H9 (cell line): Measurements from ENCODE around the gene GPR108. TPM values are rescaled to one million over a fixed set of nuclear protein-coding genes. Genes with fewer than 3 reads are reported as not detected.

Experiments
- DNase-seq: peaks from one replicate; pipeline ENCODE4 v3.0.0-alpha.2; 2017
- H2AFZ ChIP-seq: one replicate; pipeline ENCODE4 v1.6.1; 2013; ENCODE audit warnings: mild to moderate bottlenecking, low read length, control low read depth, moderate library complexity
- H2AK5ac ChIP-seq: 2 replicates; pipeline ENCODE4 v1.6.1; 2013; ENCODE audit warnings: low read length, control low read depth, mixed read lengths; ENCODE audit not compliant: insufficient read length
- H2BK120ac ChIP-seq: one replicate; pipeline ENCODE4 v1.6.1; 2013; ENCODE audit warnings: low read depth, mild to moderate bottlenecking, low read length, control low read depth, inconsistent platforms; ENCODE audit not compliant: poor library complexity, severe bottlenecking
- H2BK12ac ChIP-seq: 2 replicates; pipeline ENCODE4 v1.6.1; 2013; ENCODE audit warnings: low read length, control low read depth, mixed read lengths, low read depth; ENCODE audit not compliant: insufficient read length
- H2BK15ac ChIP-seq: 2 replicates; pipeline ENCODE4 v1.6.1; 2013; ENCODE audit warnings: low read depth, low read length, control low read depth
- H2BK20ac ChIP-seq: one replicate; pipeline ENCODE4 v1.6.1; 2013; ENCODE audit warnings: low read depth, mild to moderate bottlenecking, low read length, control low read depth, inconsistent platforms; ENCODE audit not compliant: poor library complexity, severe bottlenecking
- H2BK5ac ChIP-seq: 2 replicates; pipeline ENCODE4 v1.6.1; 2013; ENCODE audit warnings: low read length, control low read depth, mixed read lengths; ENCODE audit not compliant: insufficient read length
- H3K14ac ChIP-seq: 2 replicates; pipeline ENCODE4 v1.6.1; 2013; ENCODE audit warnings: low read length, control low read depth; ENCODE audit not compliant: insufficient read depth
- H3K18ac ChIP-seq: 2 replicates; pipeline ENCODE4 v1.6.1; 2013; ENCODE audit warnings: low read depth, mild to moderate bottlenecking, mixed read lengths, low read length, control low read depth; ENCODE audit not compliant: insufficient read length
- H3K23ac ChIP-seq: 2 replicates; pipeline ENCODE4 v1.6.1; 2013; ENCODE audit warnings: low read length, control low read depth, mixed read lengths, low read depth; ENCODE audit not compliant: insufficient read length
- H3K23me2 ChIP-seq: 2 replicates; pipeline ENCODE4 v1.6.1; 2013; ENCODE audit warnings: low read depth, mild to moderate bottlenecking, mixed read lengths, low read length, control low read depth; ENCODE audit not compliant: insufficient read length, poor library complexity, severe bottlenecking
- H3K27ac ChIP-seq: 2 replicates; pipeline ENCODE4 v1.5.1; 2013; ENCODE audit warnings: low read length, control low read depth, mixed read lengths, low read depth; ENCODE audit not compliant: insufficient read length
- H3K27me3 ChIP-seq: 2 replicates; pipeline ENCODE4 v1.6.1; 2013; ENCODE audit warnings: low read length, control low read depth, inconsistent platforms; ENCODE audit not compliant: insufficient read depth
- H3K4ac ChIP-seq: 2 replicates; pipeline ENCODE4 v1.6.1; 2013; ENCODE audit warnings: low read depth, mild to moderate bottlenecking, control low read depth, inconsistent platforms, low read length, moderate library complexity
- H3K4me1 ChIP-seq: 2 replicates; pipeline ENCODE4 v1.6.1; 2013; ENCODE audit warnings: low read length, control low read depth, inconsistent platforms; ENCODE audit not compliant: insufficient read depth
- H3K4me2 ChIP-seq: 2 replicates; pipeline ENCODE4 v1.6.1; 2013; ENCODE audit warnings: low read length, control low read depth, mixed read lengths; ENCODE audit not compliant: insufficient read length, insufficient read depth
- H3K56ac ChIP-seq: 2 replicates; pipeline ENCODE4 v1.6.1; 2013; ENCODE audit warnings: low read depth, mild to moderate bottlenecking, mixed read lengths, low read length, control low read depth; ENCODE audit not compliant: insufficient read length
- H3K79me1 ChIP-seq: 2 replicates; pipeline ENCODE4 v1.6.1; 2013; ENCODE audit warnings: low read depth, mild to moderate bottlenecking, moderate library complexity, low read length, control low read depth, inconsistent platforms; ENCODE audit not compliant: insufficient read depth, poor library complexity, severe bottlenecking
- H3K79me2 ChIP-seq: 2 replicates; pipeline ENCODE4 v1.6.1; 2013; ENCODE audit warnings: low read length, control low read depth, inconsistent platforms; ENCODE audit not compliant: insufficient read depth
- H3K9ac ChIP-seq: 2 replicates; pipeline ENCODE4 v1.6.1; 2013; ENCODE audit warnings: low read length, control low read depth, mixed read lengths; ENCODE audit not compliant: insufficient read length; ENCODE audit errors: extremely low read depth
- H3K9me3 ChIP-seq: one replicate; pipeline ENCODE4 v1.6.1; 2013; ENCODE audit warnings: low read depth, low read length, inconsistent platforms; ENCODE audit not compliant: control insufficient read depth
- H3T11ph ChIP-seq: one replicate; pipeline ENCODE4 v1.6.1; 2013; ENCODE audit warnings: mild to moderate bottlenecking, low read length, control low read depth, inconsistent platforms
- H4K20me1 ChIP-seq: one replicate; pipeline ENCODE4 v1.6.1; 2013; ENCODE audit not compliant: control insufficient read depth, insufficient read length, insufficient read depth
- H4K5ac ChIP-seq: 2 replicates; pipeline ENCODE4 v1.6.1; 2013; ENCODE audit warnings: low read depth, mild to moderate bottlenecking, mixed read lengths, low read length, control low read depth; ENCODE audit not compliant: insufficient read length
- H4K8ac ChIP-seq: replicated peaks from 2 replicates; pipeline ENCODE4 v1.6.1; 2013; ENCODE audit warnings: low read length, control low read depth, mixed read lengths, low read depth; ENCODE audit not compliant: insufficient read length
- H4K91ac ChIP-seq: 2 replicates; pipeline ENCODE4 v1.6.1; 2013; ENCODE audit warnings: low read depth, mild to moderate bottlenecking, moderate library complexity, mixed read lengths, low read length, control low read depth; ENCODE audit not compliant: insufficient read length
- H3K27ac Mint-ChIP-seq, 3 experiments: 2 replicates in 2 of 3; 3 replicates in 1 of 3; pipeline ENCODE4 v1.8.0; 2020 to 2021; ENCODE audit warnings: mixed read lengths in 3 of 3, mild to moderate bottlenecking in 1 of 3, moderate library complexity in 1 of 3
- H3K27me3 Mint-ChIP-seq: 2 replicates; pipeline ENCODE4 v1.8.0; 2021; ENCODE audit warnings: low read depth, mild to moderate bottlenecking, moderate library complexity, mixed read lengths
- H3K36me3 Mint-ChIP-seq, 3 experiments: 2 replicates in 2 of 3; 3 replicates in 1 of 3; pipeline ENCODE4 v1.8.0; 2020 to 2021; ENCODE audit warnings: low read depth in 3 of 3, mixed read lengths in 3 of 3; ENCODE audit not compliant: insufficient read depth in 1 of 3
- H3K4me1 Mint-ChIP-seq, 2 experiments: 2 replicates each; pipeline ENCODE4 v1.8.0; 2020; ENCODE audit warnings: mixed read lengths in 2 of 2
- H3K4me3 Mint-ChIP-seq, 2 experiments: 2 replicates in 1 of 2; 3 replicates in 1 of 2; pipeline ENCODE4 v1.8.0; 2020 to 2021; ENCODE audit warnings: mild to moderate bottlenecking in 2 of 2, mixed read lengths in 2 of 2, moderate library complexity in 1 of 2
- H3K9me3 Mint-ChIP-seq, 2 experiments: 2 replicates in 1 of 2; 3 replicates in 1 of 2; pipeline ENCODE4 v1.8.0; 2020; ENCODE audit warnings: mild to moderate bottlenecking in 2 of 2, mixed read lengths in 2 of 2, moderate library complexity in 1 of 2
- CTCF ChIP-seq: fragments of 200-600 bp; sonication (generic); conservative IDR thresholded peaks from 3 replicates; pipeline ENCODE4 v1.8.0; 2021; ENCODE audit warnings: antibody characterized with exemption, mild to moderate bottlenecking
- whole genome bisulfite sequencing: extraction: QIAGEN DNeasy Blood & Tissue Kit; methylation state at CpG from one replicate; pipeline ENCODE4 v1.1.7; 2013; ENCODE audit warnings: missing lambda C conversion rate, low lambda C conversion rate, mixed read lengths; ENCODE audit not compliant: insufficient read length; ENCODE audit errors: extremely low coverage; 5-methylcytosine and 5-hydroxymethylcytosine counted together
- total RNA-seq: library from RNA; stranded (reverse); gene quantifications from 2 replicates; pipeline ENCODE4 v1.2.1, GENCODE V29; 2021

GPR108 gene
- total RNA-seq, 1 experiment from 2014 or later = 38.2 TPM

DNA sequence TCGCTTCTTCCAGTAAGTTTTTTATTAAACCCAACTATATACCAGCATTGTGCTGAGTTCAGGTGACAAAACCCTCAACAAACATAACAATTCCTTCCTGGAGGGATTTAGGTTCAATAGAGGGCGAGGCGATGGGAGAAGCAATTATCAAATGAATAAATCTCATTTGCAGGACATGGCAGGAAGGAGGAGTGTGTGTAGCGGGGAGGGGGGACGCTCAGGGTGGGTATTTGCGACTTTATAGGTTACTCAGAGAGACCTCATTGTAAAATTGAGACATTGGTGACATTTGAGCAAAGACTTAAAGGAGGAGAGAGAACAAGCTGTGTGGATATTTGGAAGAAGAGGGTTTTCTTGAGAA, 20.8 kb downstream of the GPR108 start:
- Histone ChIP-seq H3K4ac (no peak overlapping the region), H3K79me2 (no peaks in the 10 kb centered on the region), H3K9ac (no peak overlapping the region), H3K9me3 (no peaks in the 10 kb centered on the region), H2BK5ac (no peak overlapping the region), H3T11ph (no peak overlapping the region), H3K23me2 (no peaks in the 10 kb centered on the region), H3K14ac (no peak overlapping the region), H2BK12ac (no peak overlapping the region), H3K79me1 (no peaks in the 10 kb centered on the region), H3K18ac (no peak overlapping the region), H3K23ac (no peak overlapping the region), H2AFZ (no peak overlapping the region), H3K4me2 (no peak overlapping the region), H4K91ac (no peak overlapping the region), H2BK15ac (no peak overlapping the region), H4K8ac (no peak overlapping the region), H3K27me3 (no peaks in the 10 kb centered on the region), H2BK120ac (no peak overlapping the region), H4K20me1 (no peaks in the 10 kb centered on the region), H2AK5ac (no peak overlapping the region), H3K4me1 (no peaks in the 10 kb centered on the region; the same call in 1 of the 2 replicates), H3K56ac (no peak overlapping the region), H3K27ac (no peak overlapping the region), H4K5ac (no peak overlapping the region), H2BK20ac (no peak overlapping the region)
- peaks cover 0 to 28% of the 10 kb centered on the region in 2 experiments for H3K4me1 Mint-ChIP-seq
- peaks cover 7 to 11% of the 10 kb centered on the region in 2 experiments; a peak in 4 of 5 replicates for H3K9me3 Mint-ChIP-seq
- DNase-seq = no peak
- no peak overlapping the region for H3K4me3 Mint-ChIP-seq
- peaks cover 0 to 4% (median 3%) of the 10 kb centered on the region in 3 experiments; a peak in 3 of 7 replicates for H3K36me3 Mint-ChIP-seq
- TF ChIP-seq CTCF = no peak
- H3K27me3 Mint-ChIP-seq = peaks cover 23% of the 10 kb centered on the region
- WGBS = no CpG with 5 or more reads among the region's 6 CpGs
- H3K27ac Mint-ChIP-seq = no peak overlapping the region; a peak in 1 of 7 replicates
